Mucosa of descending colon (tissue), 3 donors: ENCODE measurements around the gene GRK3. TPM values are rescaled to one million over a fixed set of nuclear protein-coding genes. Genes with fewer than 3 reads are reported as not detected.

Experiments
- ATAC-seq: fragments of 200-7000 bp; cut with Tn5 transposase; one replicate; pipeline ENCODE4 v1.9.1; 2020; ENCODE audit warnings: mild to moderate bottlenecking, moderate library complexity
- DNase-seq, 3 donors: peaks; one replicate each; pipeline ENCODE4 v3.0.0-alpha.2; 2020
- H3K36me3 ChIP-seq: fragments of 200-600 bp; one replicate; pipeline ENCODE4 v1.8.0; 2021; ENCODE audit warnings: low read depth, mild to moderate bottlenecking
- H3K4me1 ChIP-seq: fragments of 200-600 bp; one replicate; pipeline ENCODE4 v1.8.0; 2021; ENCODE audit warnings: low read depth, mild to moderate bottlenecking
- H3K4me3 ChIP-seq: fragments of 200-600 bp; one replicate; pipeline ENCODE4 v1.8.0; 2021; ENCODE audit warnings: mild to moderate bottlenecking
- H3K9me3 ChIP-seq: fragments of 200-600 bp; one replicate; pipeline ENCODE4 v1.8.0; 2021; ENCODE audit warnings: mild to moderate bottlenecking
- CTCF ChIP-seq: fragments of 200-600 bp; IDR thresholded peaks from one replicate; pipeline ENCODE4 v1.8.0; 2022; ENCODE audit warnings: antibody characterized with exemption, mild to moderate bottlenecking
- intact Hi-C, 2 donors: fragments of 100-400 bp; cut with DNase I in 1 of 2; cut with micrococcal nuclease in 1 of 2; formaldehyde crosslinking; loops; one replicate each; pipeline versions ENCODE4 v1.11.0 to v1.11.1; 2022; cut with DNase I, micrococcal nuclease
- total RNA-seq, 3 donors: library from RNA; stranded (reverse); fragmentation: NEBNext Ultra II Directional in 2 of 3; extraction: Animal tissue kit (Norgen Biotek cat#: 25700) in 2 of 3; gene quantifications; one replicate each; pipeline versions ENCODE4 v1.2.1 to v1.2.4, GENCODE V29; 2021 to 2023
- donor health status: DM: no; HTN: no; CAD: no; lungs with moderate emphysema.
- donor health status: DM: no; HTN: no; CAD: no.
- donor health status: DM: no; HTN: yes; CAD: no.

The GRK3 gene
- total RNA-seq, 3 donors from 2014 or later = 2.1 to 16.1 (median 3.2) TPM

- no peaks in the 10 kb centered on the region for H3K4me1 ChIP-seq
- ATAC-seq (no peak), DNase-seq (no peak)
- H3K9me3 ChIP-seq = no peaks in the 10 kb centered on the region
- no peak overlapping the region for H3K4me3 ChIP-seq
- intact Hi-C loops = no loop called here
- no peak for TF ChIP-seq CTCF
- H3K36me3 ChIP-seq = no peaks in the 10 kb centered on the region
Observed at GRCh38 chr22:25714739-25715138, 150.3 kb downstream of the GRK3 start.

GRCh38 chr22:25716637-25717036 lies 152.2 kb downstream of the GRK3 start:
- no peak for TF ChIP-seq CTCF
- H3K9me3 ChIP-seq = no peaks in the 10 kb centered on the region
- H3K4me1 ChIP-seq = no peaks in the 10 kb centered on the region
- intact Hi-C loops = no loop called here
- DNase-seq (no peak), ATAC-seq (no peak)
- H3K4me3 ChIP-seq = no peak overlapping the region
- no peaks in the 10 kb centered on the region for H3K36me3 ChIP-seq

DNA sequence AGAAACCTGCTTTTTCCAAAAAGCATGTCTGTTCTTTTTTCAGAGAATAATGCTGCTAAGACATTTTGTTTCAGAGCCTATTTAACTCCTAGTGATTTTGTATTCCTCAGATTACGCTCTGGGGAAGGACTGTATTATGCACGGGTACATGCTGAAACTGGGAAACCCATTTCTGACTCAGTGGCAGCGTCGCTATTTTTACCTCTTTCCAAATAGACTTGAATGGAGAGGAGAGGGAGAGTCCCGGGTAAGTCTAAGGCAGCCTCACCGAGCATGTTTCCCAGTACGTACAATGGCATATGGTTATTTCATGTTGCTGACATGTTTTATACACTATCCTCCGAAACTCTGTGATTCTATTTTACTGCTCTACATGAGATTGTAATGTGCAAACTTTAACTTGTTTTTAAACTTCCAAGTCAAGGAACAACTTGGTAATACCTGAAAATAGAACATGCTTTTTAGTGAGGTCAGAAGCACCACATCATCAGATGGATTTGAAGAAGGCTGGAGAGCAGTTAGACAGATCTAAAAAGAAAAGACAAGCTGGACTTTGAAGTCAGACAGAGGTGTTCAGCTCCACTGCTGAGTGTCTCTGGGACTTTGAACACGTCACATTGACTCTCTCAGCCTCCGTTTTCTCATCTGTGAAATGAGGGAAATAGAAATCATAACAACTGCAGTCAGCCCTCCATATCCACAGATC lies 153.8 kb downstream of the GRK3 start:
- ATAC-seq = no peak
- no peaks in the 10 kb centered on the region for H3K9me3 ChIP-seq
- no peak for DNase-seq
- H3K4me3 ChIP-seq = no peak overlapping the region
- intact Hi-C loops = no loop called here
- no peaks in the 10 kb centered on the region for H3K4me1 ChIP-seq
- H3K36me3 ChIP-seq = no peaks in the 10 kb centered on the region
- no peak for TF ChIP-seq CTCF

GRCh38 chr22:25722223-25722622 lies 157.7 kb downstream of the GRK3 start:
- H3K4me1 ChIP-seq = no peaks in the 10 kb centered on the region
- no peak for ATAC-seq
- H3K4me3 ChIP-seq = no peak overlapping the region
- H3K36me3 ChIP-seq = no peaks in the 10 kb centered on the region
- no peak for TF ChIP-seq CTCF
- no peak for DNase-seq
- intact Hi-C loops = no loop called here
- no peaks in the 10 kb centered on the region for H3K9me3 ChIP-seq

- intact Hi-C loops = no loop called here
- H3K4me3 ChIP-seq = no peak overlapping the region
- DNase-seq (no peak), ATAC-seq (no peak)
- no peaks in the 10 kb centered on the region for H3K9me3 ChIP-seq
- no peaks in the 10 kb centered on the region for H3K36me3 ChIP-seq
- TF ChIP-seq CTCF = no peak
- no peaks in the 10 kb centered on the region for H3K4me1 ChIP-seq
Observed at GRCh38 chr22:25722626-25723025, 158.2 kb downstream of the GRK3 start.

DNA sequence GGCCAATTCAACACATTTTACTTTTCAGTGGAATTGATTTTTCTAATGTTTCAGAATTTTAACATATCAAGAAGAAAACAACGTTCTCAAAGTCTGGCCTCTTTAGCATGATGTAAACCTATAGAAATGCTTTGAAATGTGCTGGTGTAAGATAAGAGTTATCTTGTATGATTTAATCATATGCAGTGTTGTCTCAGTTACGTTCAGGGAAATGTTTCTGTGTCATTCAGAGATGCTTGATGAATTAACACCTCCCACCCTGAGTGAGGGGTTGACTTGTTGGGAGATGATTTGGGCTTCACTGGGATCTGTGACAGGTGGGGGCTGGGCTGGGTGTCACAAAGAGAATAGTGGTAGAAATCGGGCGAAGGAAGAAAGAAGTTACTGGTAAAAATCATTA lies 161.8 kb downstream of the GRK3 start:
- Histone ChIP-seq H3K4me1 (peaks cover 3% of the 10 kb centered on the region), H3K9me3 (no peaks in the 10 kb centered on the region), H3K36me3 (no peaks in the 10 kb centered on the region), H3K4me3 (no peak overlapping the region)
- no peak for TF ChIP-seq CTCF
- DNase-seq (no peak), ATAC-seq (no peak)
- intact Hi-C loops = no loop called here
